ENCODE measurements around the gene SNTA1.

GRCh38 chr20:33419140-33419974 is 24.2 kb downstream of the SNTA1 start:
- TF ChIP-seq EZH2 (IDR thresholded peaks at IDR 0.05; ENCODE audit: borderline replicate concordance, low read length) (no peak), CTCF (IDR thresholded peaks at IDR 0.05; ENCODE audit: low read length) (no peak)
